Measurements from ENCODE around the gene CLIC1.

The CLIC1 gene

DNA sequence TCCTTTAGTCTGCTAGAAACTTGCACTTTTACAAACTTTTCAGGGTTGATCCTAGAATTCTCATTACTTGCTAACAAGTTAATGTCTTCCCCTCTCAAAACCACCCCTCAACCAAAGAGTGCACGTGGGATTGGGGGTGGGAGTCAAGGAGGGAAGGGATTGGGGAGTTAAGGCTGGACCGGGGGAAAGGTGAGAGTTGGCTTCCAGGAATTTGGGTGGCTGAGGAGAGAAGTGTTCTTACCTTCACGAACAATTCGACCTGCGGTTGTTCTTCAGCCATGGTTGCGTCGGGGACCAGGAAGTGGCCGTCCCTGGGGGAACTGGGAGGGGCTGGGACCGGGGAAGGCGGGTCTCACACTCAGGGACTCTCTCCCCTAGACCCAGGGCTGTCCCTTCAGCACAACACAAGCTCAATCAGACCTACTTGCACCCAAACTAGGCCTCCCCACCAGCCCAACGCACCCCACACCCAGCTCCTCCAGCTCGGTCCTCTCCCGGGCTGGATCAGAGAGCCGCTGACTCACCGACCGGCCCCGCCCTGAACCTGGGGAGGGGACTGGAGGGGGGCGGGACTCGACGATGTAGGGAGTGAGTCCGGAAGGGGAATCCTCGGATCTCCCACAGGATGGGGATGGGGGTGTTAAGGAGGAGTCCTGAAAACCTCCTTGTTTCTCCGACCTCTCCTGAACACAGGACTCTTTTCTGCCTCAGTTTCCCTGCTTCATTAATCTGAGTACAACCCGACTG is at the start of gene CLIC1:
Gene CLIC1 (minus strand): TSS at position 510 of the 747 bp plus-strand sequence. CDS start 230 bp downstream, at position 280.
- peak; percentile 92 to 96 for DNase-seq

- DNase-seq: no peak
These were observed 49.1 kb upstream of the CLIC1 start for GRCh38 chr6:31785475-31785874.

- DNase-seq: no peak
These were observed 48.0 kb upstream of the CLIC1 start for GRCh38 chr6:31784098-31784925.

DNA sequence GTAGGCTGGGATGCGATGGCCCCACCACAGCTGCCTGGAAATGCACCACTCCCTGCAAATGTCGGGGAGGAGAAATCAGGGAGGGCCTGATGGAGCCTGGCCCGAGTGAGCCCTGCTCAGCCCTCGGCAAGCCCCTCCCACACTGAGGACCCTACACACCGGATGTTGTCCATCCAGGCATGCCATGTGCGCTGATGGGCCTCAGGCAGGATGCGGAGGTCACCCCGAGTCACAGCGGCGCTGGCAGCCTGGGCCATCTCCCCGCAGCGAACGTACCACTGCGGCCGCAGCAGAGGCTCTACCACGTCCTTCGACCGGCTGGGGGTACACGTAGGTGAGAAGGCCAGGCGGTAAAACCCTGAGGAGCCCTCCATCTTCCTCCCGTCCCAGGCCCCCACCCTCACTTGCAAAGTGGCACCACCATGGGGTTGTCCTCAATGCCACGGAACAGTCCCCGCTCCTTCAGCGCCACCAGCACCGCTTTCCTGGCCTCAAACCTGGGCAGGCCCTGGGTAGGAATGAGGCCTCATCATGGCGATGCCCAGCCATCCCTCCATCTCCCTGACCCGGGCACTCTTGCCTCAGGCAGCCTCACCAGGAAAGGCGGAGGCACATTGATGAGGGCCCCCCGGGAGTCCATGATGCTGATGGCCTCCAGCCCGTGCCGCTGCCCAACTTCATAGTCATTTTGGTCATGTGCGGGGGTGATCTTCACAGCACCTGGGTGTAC is 46.0 kb upstream of the CLIC1 start:
- no peak for DNase-seq

- DNase-seq: no peak
These were observed 45.2 kb upstream of the CLIC1 start for GRCh38 chr6:31781244-31782125.

DNA sequence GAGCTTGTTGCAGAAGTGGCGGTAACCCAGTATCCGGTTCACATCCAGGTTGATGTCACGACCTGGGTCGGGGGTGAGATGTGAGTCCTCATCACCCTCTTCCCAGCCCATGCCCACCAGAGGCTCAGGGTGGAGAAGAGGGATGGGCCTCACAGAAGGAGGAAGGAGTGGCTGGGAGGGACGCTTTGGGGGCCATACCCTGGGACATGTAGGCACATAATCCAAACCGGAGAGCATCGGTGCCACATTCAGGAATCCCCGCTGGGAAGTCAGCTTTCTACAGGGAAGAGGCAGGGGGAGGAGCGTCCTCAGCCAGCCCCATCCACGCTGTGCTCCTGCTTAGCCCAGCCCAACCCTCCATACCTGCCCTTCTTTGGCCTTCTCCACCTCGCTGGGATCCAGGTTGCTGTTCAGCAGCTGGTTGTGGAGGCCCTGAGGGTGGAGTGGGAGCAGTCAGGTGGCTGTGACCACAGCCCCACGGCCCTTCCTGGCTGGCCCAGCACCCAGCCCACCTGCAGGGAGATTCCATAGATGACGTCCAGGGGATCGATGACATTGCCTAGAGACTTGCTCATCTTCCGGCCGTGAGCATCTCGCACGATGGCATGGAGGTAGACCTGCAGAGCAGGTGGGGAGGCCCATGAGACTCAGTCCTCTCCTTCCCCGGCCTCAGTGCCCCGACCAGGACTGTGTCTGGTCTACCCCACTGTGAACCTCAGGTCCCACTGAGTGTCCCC is 44.3 kb upstream of the CLIC1 start:
- no peak for DNase-seq

- DNase-seq: no peak
These were observed 43.6 kb upstream of the CLIC1 start for GRCh38 chr6:31779908-31780307.

DNA sequence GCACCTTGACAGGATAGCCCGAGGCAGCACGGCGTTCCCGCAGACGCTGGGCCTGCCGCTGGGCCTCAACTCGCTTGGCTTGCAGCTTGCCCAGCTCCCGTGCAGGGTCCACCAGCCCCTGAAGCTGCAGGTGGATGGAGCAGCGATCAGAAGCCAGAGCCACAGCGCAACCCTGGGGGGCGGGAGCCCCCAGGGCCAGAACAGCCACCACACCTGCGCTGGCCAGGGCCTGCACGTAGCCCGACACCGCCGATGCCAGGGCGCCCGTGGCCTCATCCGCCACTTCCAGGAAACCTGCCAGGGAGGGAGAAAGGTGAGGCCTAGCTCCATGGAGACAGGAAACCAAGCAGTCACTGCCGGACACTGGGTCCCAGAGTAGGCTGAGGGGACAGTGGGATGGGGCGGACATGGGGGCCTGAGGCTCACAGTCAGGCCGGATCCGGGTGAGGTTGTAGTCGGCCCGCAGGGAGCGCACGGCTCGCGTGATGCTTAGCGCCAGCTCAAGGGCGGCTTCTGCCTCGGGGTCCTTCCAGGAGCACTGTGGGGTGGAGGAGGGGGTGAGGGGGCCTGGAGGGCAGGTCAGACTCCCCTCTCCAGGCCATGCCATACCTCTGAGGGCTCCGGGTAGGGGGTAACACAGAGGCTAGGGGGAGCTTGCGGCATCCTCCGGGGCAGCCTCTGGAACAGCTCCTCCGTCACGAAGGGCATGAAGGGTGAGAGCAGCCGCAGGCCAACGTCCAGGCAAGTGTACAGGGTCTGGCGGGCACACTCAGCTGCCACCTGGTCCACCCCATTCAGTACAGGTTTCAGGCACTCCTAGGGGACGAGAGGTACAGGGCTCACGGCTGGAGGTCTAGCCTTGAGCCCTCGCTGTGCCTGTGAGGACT is 42.9 kb upstream of the CLIC1 start:
- no peak for DNase-seq

- DNase-seq: no peak
These were observed 41.9 kb upstream of the CLIC1 start for GRCh38 chr6:31778193-31778592.

DNA sequence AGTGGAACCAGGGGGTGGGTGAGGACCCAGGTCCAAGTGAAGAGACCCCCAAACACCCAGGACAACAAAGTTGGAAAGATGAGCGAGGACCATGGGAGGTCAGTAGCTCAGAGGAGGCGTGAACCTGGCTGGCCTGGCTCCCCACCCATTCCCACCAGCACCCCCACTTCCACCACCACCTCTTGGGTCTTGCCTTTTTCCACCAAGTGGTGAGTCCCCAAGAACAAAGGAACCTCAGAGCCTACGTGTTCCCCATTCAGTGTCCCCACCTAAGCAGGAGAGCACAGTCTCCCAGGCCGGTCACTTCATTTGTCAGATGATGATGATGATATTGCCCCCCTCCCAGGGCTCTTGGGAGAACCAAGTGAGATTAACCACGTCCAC is 41.3 kb upstream of the CLIC1 start:
- DNase-seq: no peak

GRCh38 chr6:31776989-31777666 is 40.8 kb upstream of the CLIC1 start, which contains the start of gene VWA7:
Gene VWA7 (minus strand): TSS chr6:31777328. CDS start chr6:31776779, 549 bp downstream.
- peak; percentile 49 to 63 for DNase-seq

- DNase-seq: peak; percentile 14 to 25
These were observed 40.2 kb upstream of the CLIC1 start for GRCh38 chr6:31776485-31776988.

DNA sequence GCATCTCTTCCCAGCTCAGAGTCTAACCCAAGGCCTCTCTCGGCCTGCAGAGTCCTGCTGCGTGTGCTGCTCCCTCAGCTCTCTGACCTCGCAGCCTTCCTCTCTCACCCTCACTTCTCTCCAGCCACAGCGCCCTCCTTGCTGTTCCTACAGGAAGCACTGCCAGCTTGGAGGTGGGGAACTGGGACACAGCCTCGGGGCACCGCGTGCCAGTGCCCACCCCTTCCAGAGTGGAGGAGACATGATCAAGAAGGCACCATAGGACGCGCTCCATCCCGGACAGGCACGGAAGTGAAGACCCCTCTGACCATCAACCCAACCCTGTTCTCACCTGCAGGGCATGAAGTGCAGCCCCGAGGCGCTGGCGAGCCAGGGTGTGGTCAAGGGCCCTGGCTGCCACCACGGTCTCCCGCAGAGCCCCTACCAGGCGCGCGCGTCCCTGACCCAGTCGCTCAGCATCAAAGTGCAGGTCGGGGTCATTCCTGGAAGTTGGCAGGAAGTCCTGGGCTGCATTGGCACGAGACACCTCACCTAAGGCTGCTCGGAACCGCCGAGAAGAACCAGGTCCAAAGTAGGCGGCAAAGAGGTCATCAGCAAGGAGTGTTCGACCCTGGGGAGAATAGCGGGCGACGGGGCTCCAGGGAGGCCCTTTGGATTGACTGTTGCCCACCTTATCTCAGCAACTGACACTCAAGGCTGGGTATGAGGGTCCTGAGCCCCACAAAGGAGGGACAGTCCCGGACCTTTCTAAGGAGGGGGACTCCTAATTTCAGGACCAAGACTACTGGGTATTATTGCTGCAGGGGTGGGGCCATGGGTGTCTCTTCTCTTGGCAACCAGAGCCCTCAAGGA is 39.5 kb upstream of the CLIC1 start:
- no peak for DNase-seq

GRCh38 chr6:31775184-31775583 is 38.9 kb upstream of the CLIC1 start:
- no peak for DNase-seq

DNA sequence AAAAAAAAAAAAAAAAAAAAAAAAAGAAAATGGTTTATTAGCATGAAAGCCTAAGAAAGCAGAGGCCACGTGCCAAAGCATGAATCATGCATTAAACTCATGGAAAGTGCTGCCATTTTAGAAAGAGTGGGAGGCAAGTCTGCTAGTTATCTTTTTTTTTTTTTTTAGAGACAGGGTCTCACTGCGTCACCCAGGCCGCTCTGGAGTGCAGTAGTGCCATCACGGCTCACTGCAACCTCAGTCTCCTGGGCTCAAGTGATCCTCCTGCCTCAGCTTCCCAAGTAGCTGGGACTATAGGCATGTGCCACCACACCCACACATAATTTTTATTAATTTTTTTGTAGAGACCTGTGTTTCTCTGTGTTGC is 35.6 kb upstream of the CLIC1 start:
- DNase-seq: no peak

DNA sequence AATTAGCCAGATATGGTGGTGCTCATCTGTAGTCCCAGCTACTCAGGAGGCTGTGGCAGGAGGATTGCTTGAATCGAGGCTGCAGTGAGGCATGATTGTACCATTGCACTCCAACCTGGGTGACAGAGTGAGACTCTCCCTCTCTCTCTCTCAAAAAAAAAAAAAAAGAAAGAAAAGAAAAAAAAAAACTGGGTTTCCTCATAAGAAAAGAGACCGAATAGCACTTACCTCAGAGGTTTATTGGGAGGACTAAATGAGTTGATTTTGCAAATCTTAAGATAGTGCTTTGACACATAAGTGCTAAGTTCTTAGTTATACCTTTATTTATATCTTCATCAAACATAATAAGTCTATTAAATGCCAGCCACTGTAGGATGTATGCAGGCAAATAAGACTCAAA is 34.5 kb upstream of the CLIC1 start:
- DNase-seq: no peak

DNA sequence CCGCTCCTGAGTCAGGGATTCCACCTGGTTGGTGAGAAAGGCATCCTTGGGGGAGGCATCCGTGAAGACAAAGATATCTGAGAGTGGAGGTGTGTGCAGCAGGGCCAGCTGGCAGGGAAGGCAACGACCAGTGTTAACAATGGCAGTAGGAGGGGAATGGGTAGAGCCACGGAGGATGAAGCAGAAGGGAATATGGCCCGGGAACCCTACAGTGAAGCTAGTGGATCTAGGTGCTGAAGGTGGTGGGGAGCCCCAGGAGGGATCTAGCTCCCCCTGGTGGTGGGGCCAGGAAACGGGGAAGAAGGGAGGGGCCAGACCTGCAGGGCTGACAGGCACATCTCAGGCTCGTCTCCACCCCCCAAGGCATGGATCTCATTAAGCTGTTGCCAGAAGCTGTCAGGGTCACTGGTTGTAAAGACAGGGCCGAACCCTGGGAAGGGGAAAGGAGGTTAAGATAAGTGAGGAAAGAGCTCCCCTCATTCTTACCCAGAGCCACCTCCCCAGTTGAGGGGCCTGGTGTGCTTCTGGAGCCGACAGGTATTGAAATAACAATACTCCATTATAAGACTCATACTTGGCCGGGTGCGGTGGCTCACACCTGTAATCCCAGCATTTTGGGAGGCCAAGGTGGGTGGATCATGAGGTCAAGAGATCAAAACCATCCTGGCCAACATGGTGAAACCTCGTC is 33.5 kb upstream of the CLIC1 start:
- DNase-seq: peak; percentile 84 to 90
